NCI-H2171 treated with DMSO at 0.1 percent for 48 hours (cell line): ENCODE measurements around the gene FDXR.
"Not testable (repeated sequence)": the region's sequence is repeated elsewhere in the genome, so short reads cannot be mapped to it uniquely, and the experiment has no call there.

Source experiments
- DNase-seq: peaks from one replicate; lab custom pipeline; 2025; lab: John Stamatoyannopoulos, UW

Gene FDXR

DNA sequence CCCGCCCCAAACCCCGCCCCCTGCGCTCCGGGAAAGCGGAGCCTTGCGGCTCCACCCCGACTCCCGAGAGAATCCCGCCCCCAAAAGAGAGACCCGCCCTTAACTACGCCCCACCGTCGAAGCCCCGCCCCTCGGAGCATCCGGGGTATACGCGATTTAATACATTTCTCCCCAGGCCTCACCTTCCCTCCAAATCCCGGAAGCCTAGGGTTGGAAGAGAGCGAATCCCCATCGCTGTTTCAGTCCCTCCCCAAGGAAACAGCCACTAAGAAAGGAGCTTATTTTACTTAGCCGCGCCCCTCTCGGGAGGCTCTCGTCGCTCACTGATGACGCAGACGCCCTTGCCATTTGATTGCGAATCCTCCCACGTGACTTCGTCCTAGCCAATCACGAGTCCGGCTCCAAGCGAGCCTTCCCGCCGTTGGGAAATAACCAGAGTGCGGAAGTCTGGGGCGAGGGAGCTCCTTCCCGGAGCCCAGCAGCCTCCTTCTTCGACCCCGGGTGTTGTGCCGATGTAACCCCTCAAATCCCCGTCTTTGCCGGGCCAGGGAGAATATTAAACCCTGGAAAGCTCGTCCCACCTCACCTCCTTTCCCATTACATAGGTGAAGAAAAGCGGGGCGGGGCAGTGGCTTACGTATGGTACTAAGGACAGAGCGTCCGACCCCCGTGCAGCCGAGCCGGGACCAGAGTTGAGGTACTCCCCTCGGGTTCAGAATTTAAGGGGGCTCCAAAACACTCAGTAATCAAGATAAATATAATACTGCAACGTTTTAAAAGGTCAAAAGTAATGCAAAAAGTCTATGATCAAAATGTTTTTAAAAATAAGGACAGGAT, 461 bp upstream of the FDXR start:
- peak; percentile 100 for DNase-seq

DNA sequence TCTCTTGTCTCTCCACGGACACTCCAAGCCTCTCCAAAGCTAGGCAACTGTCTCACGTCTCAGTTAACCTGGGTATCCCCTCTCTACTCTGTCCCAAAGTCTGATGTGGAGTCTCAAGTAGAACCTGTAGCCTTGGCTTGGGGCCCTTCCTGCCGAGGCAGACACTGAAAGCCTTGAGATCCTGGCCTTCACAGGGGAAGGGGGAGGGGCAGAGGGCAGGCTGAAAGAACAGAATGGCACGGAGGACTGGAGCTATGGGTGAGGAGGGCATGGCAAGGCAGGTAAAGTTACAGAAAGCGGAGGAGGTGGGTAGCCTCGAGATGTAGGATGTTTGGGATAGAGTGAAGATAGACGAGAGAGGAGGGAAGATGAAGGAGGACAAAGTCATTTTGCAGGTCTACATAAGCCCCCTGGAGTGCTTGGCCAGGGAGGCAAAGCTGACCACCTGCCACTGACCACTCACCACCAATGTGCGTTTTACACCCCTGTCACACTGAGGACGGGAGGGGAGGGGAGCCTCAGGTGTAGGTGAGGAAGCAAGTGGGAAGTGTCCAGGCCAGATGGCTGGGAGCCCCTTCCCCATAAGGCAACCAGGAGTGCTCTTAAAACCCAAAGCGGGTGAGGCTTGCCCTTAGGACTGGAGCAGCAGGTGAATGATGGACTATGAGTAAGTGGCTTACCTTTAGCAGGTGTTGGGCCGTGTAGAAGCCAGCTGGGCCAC, 1.3 kb downstream of the FDXR start:
- no peak for DNase-seq

DNA sequence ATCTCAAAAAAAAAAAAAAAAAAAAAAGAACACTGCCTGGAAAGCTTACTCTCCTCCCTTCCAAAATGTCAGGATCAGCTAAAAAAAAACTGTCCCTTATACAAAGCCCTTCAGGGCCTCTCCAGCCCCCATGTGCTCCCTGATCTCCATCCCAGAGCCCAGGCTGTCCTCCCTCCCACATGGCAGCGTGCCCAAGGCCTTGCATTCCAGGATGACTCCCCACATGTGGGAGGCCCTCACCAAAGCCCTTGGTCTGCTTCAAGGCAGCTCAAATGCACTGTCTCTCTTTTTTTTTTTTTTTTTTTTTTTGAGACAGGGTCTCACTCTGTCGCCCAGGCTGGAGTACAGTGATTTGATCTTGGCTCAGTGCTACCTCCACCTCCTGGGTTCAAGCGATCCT, 2.3 kb downstream of the FDXR start:
- no peak for DNase-seq

DNA sequence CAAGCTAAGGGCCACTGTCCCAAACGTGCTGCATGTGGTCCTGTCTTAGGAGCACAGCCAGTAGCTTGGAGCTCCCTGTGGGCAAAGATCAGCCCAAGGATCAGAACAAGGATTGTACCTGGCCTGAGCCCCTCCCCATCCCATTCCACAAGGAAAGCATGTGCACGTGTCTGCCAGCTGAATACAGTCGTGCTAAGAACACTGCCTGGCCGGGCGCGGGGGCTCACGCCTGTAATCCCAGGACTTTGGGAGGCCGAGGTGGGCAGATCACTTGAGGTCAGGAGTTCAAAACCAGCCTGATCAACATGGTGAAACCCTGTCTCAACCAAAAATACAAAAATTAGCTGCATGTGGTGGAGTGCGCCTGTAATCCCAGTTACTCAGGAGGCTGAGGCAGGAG, 2.8 kb downstream of the FDXR start:
- DNase-seq: not testable (repeated sequence)

DNA sequence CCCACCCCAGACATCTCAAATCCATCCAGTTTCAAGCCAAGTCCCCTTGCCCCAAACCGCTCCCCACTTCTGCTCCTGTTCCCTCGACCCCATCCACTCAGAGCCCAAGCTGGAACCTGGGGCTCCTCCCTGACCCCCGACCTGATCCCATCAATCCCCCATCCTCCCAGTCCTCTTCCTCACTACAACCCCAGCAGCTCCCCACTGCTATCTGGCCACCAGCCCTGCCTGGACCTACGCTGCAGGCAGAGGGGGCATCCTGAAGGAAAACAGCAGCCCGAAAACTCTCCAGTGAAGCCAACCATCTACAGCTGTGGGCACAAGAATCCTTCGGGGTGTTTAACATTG, 3.9 kb downstream of the FDXR start:
- no peak for DNase-seq

DNA sequence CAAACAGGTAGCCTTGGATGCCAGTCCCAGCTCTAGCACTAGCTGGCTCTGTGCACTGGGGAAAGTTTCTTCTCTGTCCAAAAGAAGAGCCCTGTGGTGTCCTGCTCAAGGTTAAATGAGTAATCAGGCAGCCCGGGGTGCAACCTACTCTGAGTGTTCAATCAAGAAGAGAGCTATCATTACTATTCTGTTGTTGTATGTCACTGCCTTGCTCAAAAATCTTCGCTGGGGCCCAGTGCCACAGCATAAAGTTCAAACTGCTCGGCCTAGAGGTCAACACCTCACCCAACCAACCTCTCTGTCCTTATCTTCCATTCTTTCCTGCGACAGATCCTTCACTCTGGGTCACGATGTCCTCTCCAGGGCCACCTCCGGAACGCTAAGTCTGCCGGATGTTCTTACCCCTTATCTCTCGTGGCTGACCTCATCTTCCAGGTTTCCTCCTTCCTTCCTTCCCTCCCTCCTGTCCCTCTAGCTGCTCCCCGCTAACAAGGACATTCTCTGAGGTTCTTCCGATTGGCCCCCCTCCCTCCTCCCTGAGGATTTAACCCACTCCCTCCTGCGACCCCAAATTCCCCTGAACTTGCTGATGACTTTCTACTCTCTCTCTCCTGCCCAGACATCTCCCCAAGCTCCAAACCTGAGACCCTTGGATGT, 4.4 kb downstream of the FDXR start:
- no peak for DNase-seq

DNA sequence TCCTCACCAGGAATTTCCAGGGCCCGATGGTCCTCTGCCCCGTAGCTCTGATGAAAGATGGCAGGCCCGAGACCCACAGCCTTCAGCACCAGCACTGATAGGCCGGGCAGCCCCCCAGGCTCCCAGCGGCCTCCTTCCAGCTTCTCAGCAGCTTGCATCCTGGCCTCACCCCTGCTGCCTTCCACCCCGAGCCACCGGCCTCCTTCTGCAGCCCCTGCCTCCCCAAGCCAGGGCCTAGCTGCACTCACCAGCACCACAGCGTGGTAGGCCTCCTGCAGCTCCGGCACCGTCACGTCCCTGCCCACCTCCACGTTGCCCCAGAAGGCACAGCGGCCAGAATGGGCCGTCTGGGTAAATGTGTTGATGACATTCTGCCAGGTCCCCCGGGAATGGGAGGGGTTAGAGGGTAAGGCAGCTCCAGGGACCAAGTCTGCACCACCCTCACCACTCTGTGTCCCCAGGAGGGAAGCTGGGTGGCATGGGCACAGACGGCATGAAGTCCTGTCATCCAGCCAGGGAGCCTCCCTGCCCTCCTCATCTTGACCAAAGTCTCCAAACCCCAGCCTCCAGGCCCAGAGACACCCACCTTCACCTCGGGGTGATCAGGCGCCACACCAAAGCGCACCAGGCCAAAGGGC, 6.5 kb downstream of the FDXR start:
- no peak for DNase-seq

DNA sequence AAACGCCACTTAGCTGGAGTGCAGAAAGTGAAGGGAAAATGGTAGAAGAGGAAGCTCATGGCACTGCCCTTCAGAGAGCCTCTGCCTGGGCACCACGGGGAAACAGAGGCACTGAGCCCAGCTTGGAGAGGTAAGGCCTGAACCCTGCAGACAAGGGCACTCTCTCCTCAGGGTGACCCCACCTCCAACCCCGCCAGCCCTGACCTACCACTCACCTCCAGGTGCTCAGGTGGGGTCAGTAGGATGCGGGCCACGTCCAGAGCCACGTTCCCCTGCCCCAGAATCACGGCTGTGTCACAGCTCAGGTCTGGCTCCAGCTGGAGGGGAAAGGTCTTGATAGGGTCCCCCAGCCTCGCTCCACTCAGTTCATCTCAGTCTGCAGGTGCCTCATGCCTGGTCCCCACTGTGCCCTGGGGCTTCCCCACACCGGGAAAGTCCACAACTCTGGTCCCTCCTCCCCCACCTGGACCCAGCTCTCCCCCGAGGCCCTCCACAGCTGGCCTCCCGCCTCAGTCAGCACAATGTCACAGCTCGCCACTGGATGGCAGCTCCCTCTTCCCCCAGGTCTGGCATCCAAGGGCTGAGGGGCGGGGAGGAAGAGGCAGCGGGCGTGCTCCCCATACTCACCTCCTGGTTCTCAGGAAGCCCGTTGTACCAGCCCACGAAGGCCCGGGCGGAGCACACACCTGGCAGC, 7.1 kb downstream of the FDXR start:
- DNase-seq: peak; percentile 9

DNA sequence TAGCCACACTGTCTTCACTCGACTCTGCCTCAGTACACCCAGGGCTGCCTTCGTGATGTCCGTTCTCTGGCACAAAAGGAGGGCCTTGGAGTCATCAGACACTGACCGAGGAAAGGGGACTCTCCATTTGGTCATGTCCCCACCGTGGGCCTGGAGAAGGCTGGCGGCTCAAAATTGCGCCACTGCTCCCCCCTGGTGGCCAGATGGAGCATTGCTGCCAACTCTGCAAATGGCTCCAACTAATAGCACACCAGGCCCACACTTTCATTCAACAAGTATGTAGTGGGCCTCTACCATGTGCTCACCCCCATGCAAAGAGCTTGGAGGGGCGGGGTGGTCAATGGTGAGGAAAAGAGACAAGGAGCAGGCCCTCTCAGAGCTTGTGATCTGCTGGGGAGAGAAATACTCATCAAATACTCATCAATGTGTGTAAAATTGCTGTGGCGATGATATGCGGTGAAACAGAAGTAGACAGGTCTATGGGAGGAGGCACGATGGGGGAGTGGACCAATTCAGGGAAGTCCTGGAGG, 7.9 kb downstream of the FDXR start:
- peak; percentile 40 for DNase-seq

DNA sequence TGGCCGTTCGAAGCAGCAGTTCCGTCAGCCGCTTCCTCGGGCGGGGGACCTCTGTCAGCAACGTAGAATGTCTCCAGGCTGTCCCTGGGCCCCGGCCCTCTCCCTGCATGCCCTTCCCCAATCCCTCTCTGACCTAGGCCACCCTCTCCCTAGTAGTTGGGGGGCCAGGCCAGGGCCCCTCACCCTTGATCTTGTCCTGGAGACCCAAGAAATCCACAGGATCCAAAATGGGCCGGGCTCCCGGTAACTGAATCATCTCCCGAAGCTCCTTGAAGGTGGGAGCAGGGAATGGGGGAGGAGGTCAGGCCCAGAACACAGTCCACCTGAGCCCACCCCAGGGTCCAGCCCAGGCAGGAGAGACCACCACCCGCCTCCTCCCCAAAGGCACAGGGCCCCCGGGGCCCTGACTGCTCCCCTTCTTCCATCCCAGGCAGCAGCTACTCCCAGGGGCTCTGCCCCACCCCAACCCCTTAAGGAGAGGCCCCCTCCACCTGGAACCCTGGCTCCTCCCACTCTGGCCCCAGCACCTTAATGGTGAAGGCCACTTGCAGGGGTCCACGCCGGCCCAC, 8.4 kb downstream of the FDXR start:
- DNase-seq: no peak

DNA sequence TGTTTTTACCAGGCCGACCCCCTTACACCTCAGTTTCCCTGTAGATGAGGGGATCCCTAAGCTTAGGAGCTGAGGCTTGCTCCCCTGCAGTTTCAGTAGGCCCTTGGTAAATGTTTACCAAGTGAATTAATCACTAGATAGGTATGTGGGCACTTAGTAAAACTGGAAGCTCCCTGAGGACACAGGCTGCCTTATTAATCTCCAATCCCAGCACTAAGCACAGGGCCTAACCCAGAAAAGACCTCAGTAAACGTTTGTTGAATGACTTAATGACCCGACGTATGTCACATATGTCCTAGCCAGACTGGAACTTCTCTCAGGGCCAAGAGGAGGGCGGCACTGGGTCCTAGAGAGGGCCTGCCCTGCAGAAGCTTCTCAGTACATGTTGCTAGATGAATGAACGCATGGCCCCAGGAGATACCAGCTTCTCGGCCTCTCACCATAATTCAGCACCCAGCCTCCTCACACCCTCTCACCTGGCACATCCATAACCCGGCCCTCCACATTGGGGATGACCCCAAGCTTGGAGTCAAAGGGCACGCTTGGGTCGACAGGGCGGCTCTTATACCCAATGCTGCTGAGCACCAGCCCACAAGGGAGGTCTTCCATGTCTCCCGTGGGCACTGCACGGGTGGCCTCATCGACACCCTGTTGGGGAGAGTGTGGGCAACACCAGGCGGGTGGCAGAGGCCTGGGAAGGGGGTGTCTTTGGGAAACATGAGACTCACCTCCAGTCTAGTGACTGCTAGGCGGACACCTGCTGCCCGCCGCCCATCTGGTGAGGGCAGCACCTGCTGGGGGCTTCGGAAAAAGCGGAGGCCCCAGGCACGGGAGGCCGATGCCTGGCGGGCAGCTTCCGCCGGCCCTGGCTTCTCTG, 9.1 kb downstream of the FDXR start:
- DNase-seq: no peak

DNA sequence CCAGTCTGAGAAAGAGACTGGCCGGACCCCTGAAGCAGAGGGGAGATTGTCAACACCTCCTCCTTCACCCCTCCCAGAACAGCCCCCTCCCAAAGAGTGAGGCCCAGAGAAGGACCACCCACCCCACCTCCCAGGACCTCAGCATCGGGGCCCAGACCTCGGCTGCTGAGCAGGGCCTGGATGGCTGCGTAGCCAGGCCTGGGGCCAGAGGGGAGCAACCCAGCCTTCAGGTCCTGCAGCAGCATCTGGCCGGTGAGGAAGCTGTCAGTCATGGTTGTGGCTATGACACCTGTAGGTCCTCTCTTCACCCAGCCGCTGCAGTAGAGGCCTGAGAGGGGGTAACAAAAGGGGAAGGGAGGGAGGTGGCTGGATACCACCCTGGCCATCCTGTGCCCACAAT, 9.9 kb downstream of the FDXR start:
- DNase-seq: no peak

DNA sequence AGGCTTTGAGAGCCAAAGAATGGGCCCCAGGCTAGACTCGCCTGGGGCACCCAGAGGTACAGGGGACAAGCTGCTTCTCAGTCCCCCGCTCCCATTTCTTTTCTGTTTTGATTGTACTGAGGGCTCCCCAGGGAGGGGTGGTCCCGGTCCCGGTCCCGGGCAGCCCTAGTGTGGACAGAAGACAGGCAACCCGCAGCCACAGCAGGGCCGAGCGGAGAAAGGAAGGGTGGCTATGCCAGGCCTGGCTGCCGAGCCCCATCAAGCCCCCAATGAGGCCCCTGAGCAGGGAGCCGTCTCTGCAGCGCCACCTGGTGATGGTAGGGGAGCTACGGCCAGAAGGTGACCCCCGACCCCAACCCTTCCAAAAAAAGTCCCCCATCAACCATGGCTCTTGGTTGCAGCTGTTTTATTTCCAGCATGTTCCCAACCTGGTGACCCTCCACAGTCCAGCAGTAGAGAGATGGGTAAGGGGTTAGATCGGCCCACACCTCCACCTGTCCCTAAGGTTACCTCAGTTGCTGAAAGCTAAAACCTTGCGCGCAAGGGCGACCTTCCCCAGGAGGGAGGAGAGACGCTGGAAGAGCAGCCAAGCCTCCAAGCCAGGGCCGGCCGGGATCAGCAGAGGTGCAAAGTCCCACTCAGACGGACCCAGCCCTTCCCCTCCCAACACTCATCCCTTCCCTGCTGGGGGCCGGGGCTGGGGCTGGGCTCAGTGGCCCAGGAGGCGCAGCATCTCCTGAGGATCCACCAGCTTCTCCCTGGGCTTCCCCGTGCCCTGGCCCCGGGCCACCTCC, 10.5 kb downstream of the FDXR start:
- peak; percentile 16 for DNase-seq

DNA sequence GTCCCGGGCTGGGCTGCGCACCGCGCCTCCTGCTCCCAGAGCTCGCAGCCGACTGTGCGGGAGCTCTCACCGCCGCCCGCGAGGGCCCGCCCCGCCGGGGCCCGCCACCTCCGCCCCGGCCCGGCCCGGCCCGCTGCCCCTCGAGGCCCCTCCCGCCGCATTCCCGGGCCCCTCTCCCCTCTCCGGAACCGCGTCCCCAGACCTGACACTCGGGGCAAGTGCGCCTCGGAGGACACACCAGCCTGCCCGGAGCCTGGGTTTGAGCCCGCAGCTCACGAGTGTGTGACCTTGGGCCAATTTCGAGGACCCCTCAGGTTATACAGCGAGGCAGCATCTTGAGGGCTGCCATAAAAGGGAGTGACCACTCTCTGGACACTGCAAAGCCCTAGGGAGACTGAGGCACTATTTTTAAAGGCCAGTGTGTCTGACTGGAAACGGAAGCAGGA, 11.1 kb downstream of the FDXR start:
- DNase-seq: no peak

DNA sequence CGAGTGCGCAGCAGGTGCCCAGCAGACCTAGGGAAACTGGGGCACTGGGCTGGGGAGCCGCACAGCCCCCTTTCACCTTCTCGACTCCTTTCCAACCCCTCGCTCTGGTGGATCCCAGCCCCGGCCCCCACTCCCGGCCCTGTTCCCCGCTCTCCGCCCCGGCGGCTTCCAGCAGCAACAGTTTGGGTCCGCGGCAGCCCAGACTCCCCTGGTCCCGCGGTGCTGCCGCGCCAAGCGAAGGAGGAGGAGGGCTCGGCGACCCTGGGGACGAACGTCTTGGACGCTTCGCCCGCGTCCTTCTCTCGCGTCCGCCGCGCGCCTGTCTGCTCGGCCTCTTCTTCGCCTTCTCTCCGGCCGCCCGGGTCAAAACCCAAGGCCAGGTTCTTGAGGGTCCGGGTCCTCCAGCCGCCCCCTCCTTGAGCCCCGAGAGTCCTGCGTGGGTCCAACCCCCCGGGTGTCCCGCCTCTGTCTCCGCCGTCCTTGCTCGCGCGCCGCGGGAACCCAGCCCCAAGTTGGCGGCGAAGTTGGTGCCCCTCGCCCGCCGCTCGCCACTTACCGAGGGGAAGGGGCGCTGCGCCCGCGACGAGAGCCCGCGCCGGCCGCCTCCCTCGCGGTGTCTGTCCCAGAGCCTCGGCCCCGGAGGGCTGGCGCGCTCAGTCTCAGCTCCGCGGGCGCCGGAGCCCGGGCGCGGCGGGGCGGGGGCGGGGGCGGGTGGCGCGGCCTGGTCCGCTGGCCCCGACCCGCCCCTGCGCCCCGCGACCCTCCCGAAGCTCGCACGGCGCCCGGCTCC, 11.7 kb downstream of the FDXR start:
- DNase-seq: no peak

DNA sequence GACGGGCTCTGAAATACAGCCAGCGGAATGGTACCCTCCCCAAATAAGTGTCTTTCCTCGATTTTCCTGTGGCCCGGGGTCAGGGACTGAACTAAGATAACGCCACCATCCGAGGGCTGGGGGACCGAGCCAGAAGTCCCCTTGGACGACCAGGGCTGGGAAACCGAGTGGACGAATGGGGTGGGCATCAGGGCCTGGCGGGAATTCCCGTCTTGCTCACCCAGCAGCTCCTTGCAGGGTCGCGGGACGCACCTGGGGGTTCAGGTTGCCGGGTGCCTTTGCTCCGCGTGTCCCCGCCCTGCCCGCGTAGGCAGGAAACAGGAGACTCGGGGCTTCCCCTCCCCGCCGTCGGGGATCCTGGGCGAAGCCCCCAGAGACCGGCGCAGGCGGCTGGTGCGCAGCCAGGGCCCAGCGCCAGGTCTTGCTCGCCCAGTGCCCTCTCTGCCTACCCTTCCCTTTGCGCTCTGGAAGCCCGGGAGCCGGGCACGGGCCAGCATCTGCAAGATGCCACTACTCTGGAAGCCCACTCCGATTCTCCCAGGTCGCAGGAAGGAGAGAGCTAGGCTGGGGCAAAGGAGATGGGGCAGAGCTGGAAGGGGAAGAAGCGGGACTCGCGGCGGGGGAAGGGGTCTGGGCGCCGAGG, 12.4 kb downstream of the FDXR start:
- DNase-seq: peak; percentile 46

DNA sequence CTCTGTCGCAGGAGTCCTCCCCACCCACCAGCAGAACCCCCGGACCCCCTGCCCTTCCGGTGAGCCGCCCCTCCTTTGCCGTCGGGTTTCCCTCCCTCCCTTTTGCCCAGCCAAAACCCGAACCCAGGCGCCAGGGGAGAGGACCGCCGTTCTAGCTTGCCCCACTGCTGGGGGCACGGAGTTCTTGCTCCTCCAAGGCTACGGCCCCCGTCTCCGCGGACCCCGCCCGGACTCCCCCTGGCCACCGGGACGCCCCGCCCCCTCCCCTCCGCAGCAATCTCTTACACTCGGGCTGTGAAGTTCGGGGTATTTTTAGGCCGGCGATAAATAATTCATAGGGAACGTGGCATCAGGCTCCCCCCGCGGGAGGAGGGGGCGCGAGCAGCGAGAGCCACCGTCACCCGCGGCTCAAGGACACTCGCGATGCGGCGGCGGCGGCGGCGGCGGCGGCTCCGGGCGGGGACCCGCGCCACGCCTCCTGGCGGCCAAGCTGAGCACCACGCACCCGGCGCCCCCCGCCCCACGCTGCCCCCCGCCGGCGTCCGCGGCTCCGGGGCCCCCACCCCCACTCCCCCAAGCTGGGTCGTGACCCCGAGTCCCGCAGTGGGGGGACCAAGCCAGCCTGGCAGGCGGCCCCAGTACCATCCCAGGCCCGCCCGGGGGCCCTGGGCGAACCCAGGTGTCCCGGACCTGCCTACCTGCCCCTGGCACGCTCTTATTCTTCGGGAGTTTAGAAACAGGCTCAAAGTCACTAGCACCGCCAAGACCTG, 13.2 kb downstream of the FDXR start, which contains the start of gene GRIN2C:
Gene GRIN2C (minus strand): TSS at position 427 of the 770 bp plus-strand sequence. CDS start 4,793 bp downstream, outside the sequence.
- DNase-seq: no peak
